Measurements from ENCODE around the gene OR52R1. TPM values are rescaled to one million over a fixed set of nuclear protein-coding genes. Genes with fewer than 3 reads are reported as not detected.

OR52R1 gene
- total and polyA plus RNA-seq, 9 donors, result not detected

DNA sequence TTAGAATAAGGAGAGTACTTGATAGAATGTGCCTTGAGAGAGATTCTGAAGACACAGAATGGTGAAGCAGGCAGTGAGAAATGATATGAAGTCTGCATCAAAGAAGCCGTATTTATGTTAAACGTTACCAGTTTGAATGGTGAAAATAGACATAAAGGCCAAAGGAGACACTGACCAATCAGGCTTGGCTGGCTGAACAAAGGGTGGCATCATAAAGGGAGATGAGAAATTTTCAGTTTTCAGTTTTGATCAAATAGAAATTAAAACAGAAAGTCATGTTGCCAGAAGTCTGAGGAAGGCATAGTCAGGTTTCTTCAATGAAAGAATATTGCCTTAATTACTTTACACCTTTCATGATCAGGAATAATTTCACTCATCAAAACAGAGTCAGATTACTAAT is 41.1 kb downstream of the OR52R1 start:
- Histone ChIP-seq H3K4me3 (no peak overlapping the region), H3K4me1 (ENCODE audit: insufficient read depth) (no peaks in the 10 kb centered on the region)
- WGBS, 3 donors, result 63 to 81% (median 66%) methylated on average over 2 of the region's 2 CpGs

More for the DNA sequence above, 41.1 kb downstream of the OR52R1 start:
- TF ChIP-seq EP300 (IDR thresholded peaks at IDR 0.05) (no peak), POLR2A (IDR thresholded peaks at IDR 0.05) (no peak)
- TF ChIP-seq, protein P1, sequence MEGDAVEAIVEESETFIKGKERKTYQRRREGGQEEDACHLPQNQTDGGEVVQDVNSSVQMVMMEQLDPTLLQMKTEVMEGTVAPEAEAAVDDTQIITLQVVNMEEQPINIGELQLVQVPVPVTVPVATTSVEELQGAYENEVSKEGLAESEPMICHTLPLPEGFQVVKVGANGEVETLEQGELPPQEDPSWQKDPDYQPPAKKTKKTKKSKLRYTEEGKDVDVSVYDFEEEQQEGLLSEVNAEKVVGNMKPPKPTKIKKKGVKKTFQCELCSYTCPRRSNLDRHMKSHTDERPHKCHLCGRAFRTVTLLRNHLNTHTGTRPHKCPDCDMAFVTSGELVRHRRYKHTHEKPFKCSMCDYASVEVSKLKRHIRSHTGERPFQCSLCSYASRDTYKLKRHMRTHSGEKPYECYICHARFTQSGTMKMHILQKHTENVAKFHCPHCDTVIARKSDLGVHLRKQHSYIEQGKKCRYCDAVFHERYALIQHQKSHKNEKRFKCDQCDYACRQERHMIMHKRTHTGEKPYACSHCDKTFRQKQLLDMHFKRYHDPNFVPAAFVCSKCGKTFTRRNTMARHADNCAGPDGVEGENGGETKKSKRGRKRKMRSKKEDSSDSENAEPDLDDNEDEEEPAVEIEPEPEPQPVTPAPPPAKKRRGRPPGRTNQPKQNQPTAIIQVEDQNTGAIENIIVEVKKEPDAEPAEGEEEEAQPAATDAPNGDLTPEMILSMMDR (IDR thresholded peaks at IDR 0.05), result no peak
- Histone ChIP-seq H3K27me3 (no peaks in the 10 kb centered on the region), H3K27ac (no peak overlapping the region), H3K9me3 (no peaks in the 10 kb centered on the region), H3K36me3 (no peaks in the 10 kb centered on the region)
- no peak for DNase-seq
- intact Hi-C loops (cut with DNase I), result no loop called here

Small RNA genes within 50 kb of the gene (small RNA-seq; reads per million reads assigned to genes)
- gene RF00091, result not detected

Other genes with a start within 250 kb of the OR52R1 start
- gene OR52I2, start 222.6 kb downstream of the OR52R1 start, total RNA-seq, result not detected
- not detected for gene OR52I2, start 222.6 kb downstream of the OR52R1 start, polyA plus RNA-seq
- gene OR52I1, start 210.3 kb downstream of the OR52R1 start, total RNA-seq, result not detected
- not detected for gene OR52I1, start 210.3 kb downstream of the OR52R1 start, polyA plus RNA-seq
- gene TRIM68, start 196.1 kb downstream of the OR52R1 start, total RNA-seq, result 10 to 100 TPM; 13.2 to 18.7 (median 16.1) TPM
- gene TRIM68, start 196.1 kb downstream of the OR52R1 start, polyA plus RNA-seq, result 10 to 100 TPM; 14.1 to 19.9 TPM
- gene OR51D1, start 166.9 kb downstream of the OR52R1 start, total RNA-seq, result not detected
- not detected for gene OR51D1, start 166.9 kb downstream of the OR52R1 start, polyA plus RNA-seq
- gene OR51E1, start 160.4 kb downstream of the OR52R1 start, total RNA-seq, result 1 to 10 TPM in 1 of 7 donors, under 1 TPM in 5, not detected in 1; 0.12 to 1.4 (median 0.27) TPM
- 1 to 10 TPM; 1.6 to 3.5 TPM for gene OR51E1, start 160.4 kb downstream of the OR52R1 start, polyA plus RNA-seq
- under 1 TPM in 4 of 7 donors, not detected in 3; 0.11 to 0.65 (median 0.23) TPM for gene OR51E2, start 106.5 kb downstream of the OR52R1 start, total RNA-seq
- 1 to 10 TPM in 1 of 2 donors, under 1 TPM in 1; 0.67 to 2.0 TPM for gene OR51E2, start 106.5 kb downstream of the OR52R1 start, polyA plus RNA-seq
- gene MMP26, start 99.6 kb downstream of the OR52R1 start, total RNA-seq, result under 1 TPM in 1 of 7 donors, not detected in 6; 0.23 TPM
- gene MMP26, start 99.6 kb downstream of the OR52R1 start, polyA plus RNA-seq, result not detected
- gene OR51F1, start 34.4 kb downstream of the OR52R1 start, total RNA-seq, result not detected
- not detected for gene OR51F1, start 34.4 kb downstream of the OR52R1 start, polyA plus RNA-seq
- not detected for gene OR51F2, start 16.9 kb upstream of the OR52R1 start, total RNA-seq
- not detected for gene OR51F2, start 16.9 kb upstream of the OR52R1 start, polyA plus RNA-seq
- gene OR51S1, start 44.8 kb upstream of the OR52R1 start, total RNA-seq, result not detected
- not detected for gene OR51S1, start 44.8 kb upstream of the OR52R1 start, polyA plus RNA-seq
- not detected for gene OR51T1, start 77.5 kb upstream of the OR52R1 start, total RNA-seq
- not detected for gene OR51T1, start 77.5 kb upstream of the OR52R1 start, polyA plus RNA-seq
- not detected for gene OR51A7, start 99.4 kb upstream of the OR52R1 start, total RNA-seq
- gene OR51A7, start 99.4 kb upstream of the OR52R1 start, polyA plus RNA-seq, result not detected
- gene OR51G2, start 115.0 kb upstream of the OR52R1 start, total RNA-seq, result not detected
- not detected for gene OR51G2, start 115.0 kb upstream of the OR52R1 start, polyA plus RNA-seq
- not detected for gene OR51G1, start 120.0 kb upstream of the OR52R1 start, total RNA-seq
- not detected for gene OR51G1, start 120.0 kb upstream of the OR52R1 start, polyA plus RNA-seq
- gene OR51A4, start 143.2 kb upstream of the OR52R1 start, total RNA-seq, result not detected
- gene OR51A4, start 143.2 kb upstream of the OR52R1 start, polyA plus RNA-seq, result not detected
- not detected for gene OR51A2, start 151.3 kb upstream of the OR52R1 start, total RNA-seq
- gene OR51A2, start 151.3 kb upstream of the OR52R1 start, polyA plus RNA-seq, result not detected
- gene OR51L1, start 190.5 kb upstream of the OR52R1 start, total RNA-seq, result not detected
- gene OR51L1, start 190.5 kb upstream of the OR52R1 start, polyA plus RNA-seq, result not detected
- not detected for gene OR52J3, start 242.1 kb upstream of the OR52R1 start, total RNA-seq
- not detected for gene OR52J3, start 242.1 kb upstream of the OR52R1 start, polyA plus RNA-seq

Data from ovary (tissue), 9 donors.